NCI-H345 treated with DMSO at 0.1 percent for 48 hours (cell line): ENCODE results near the gene SLC49A3.

Source experiments
- DNase-seq: peaks from one replicate; lab custom pipeline; 2025; ENCODE audit not compliant: unreplicated experiment; lab: John Stamatoyannopoulos, UW

SLC49A3 gene

DNA sequence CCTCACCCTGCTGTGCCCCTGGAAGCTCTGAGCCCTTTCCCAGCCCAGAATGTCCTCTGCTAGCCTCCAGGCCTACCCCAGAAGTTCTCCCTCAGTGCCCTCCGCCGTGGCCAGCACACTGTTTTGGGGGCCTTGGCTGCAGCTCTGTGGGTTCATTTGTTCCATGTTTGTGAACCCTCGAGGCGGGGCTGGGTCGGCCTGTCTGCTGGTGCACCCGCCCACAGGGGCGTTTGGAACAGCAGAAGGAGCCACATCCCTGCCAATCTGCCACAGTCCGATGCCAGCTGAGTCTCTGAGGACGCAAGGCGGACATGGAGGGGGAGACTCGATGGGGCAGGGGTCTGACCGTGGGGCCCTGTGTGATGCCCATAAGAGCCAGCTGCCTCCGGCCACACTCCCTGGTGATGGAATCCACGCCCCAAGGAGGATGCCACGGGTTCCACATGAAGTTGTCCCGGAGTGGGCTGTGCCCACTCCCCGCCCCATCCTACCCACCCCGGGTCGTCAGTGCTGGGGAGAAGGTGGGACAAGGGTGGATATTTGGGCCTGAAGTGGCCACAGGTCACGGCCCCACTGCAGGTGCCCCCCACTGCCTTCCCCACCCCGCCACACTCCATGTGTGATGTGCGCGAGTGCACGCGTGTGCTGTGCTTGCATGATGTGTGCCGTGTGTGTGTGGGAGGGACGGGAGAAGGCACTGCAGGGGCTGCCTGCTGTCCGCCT is 22.0 kb downstream of the SLC49A3 start:
- DNase-seq: no peak

DNA sequence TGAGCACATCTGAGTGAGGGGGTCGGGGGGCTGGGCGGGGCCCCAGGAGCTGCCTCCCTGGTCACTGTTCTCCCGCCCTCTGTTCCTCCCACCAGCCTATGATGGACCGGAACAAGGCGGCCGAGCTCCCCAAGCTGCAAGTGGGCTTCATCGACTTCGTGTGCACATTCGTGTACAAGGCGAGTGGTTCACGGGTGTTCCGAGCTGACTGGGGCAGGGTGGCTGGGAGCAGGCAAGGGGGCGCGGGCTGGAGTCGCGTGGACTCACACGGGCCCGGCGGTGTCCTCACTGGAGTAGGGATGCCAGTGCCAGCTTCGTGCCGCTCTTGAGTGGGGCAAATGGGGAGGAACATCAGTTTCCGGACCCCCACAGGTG is 22.5 kb downstream of the SLC49A3 start:
- no peak for DNase-seq

DNA sequence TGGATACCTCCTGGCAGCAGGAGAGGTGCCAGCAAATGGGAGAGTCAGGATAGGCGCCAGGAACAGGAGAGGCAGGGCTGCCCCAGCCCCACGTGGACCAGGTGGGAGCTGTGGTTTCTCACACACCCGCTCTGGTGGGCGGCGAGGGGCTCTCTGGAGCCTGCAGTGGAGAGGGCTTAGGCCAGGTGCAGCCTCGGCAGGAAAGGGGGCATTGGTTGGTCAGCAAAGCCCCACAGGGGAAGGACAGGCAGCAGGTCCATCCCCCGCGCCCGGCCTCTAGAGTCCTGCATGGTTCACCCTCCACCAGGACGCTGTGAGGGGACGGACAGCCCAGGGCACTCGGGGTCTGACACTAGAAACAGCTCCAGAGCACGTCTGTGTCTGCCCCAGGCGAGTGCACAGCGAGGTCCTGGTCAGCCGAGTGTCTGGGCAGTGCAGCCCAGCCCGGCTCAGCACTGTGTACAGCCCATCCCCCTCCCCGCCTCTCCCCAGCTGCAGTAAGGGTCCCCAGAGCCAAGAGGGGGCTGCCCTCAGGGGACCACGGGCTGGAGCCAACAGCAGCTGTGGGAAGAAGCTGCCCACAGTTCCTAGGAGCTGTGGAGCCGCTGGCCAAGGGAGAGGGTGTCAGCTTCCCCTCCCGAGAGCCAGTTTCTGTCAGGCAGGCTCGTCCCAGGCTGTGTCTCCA is 23.1 kb downstream of the SLC49A3 start:
- DNase-seq: no peak

DNA sequence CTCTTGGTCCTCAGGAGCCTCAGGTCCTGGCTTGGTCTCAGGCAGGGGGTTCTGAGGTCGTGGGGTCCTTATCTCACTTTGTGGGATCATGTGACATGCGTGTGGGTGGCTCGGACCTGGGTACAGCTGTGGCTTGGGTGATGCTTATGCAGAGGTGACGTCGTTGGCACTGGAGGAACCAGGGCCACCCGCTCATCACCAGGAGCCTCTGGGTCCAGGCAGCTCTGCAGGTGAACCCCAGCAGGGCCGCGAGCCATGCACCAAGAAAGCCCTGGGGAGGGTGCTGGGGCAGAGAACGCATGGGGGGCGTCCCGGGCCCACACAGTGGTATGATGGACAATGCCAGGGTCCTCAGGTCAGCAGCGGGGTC is 23.6 kb downstream of the SLC49A3 start:
- DNase-seq: no peak

DNA sequence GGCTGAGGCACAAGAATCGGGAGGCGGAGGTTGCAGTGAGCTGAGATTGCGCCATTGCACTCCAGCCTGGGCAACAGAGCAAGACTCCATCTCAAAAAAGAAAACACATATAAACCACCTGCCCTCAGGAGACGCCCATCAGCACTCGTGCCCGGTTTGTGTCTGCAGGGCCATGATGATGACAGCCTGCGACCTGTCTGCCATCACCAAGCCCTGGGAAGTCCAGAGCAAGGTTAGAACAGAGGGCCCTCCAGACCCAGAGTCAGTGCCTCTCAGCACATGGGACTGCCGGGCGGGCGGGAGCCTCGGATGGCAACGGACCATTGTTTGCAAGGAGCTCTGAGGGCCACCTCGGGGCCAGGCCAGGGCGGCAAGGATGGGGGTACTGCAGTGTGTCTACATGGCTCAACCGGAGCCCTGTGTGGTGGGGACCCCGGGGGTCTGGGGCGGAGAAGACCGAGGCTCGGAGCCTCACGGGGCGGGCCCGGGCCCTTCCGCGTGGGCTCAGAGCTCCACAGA is 24.2 kb downstream of the SLC49A3 start:
- no peak for DNase-seq

DNA sequence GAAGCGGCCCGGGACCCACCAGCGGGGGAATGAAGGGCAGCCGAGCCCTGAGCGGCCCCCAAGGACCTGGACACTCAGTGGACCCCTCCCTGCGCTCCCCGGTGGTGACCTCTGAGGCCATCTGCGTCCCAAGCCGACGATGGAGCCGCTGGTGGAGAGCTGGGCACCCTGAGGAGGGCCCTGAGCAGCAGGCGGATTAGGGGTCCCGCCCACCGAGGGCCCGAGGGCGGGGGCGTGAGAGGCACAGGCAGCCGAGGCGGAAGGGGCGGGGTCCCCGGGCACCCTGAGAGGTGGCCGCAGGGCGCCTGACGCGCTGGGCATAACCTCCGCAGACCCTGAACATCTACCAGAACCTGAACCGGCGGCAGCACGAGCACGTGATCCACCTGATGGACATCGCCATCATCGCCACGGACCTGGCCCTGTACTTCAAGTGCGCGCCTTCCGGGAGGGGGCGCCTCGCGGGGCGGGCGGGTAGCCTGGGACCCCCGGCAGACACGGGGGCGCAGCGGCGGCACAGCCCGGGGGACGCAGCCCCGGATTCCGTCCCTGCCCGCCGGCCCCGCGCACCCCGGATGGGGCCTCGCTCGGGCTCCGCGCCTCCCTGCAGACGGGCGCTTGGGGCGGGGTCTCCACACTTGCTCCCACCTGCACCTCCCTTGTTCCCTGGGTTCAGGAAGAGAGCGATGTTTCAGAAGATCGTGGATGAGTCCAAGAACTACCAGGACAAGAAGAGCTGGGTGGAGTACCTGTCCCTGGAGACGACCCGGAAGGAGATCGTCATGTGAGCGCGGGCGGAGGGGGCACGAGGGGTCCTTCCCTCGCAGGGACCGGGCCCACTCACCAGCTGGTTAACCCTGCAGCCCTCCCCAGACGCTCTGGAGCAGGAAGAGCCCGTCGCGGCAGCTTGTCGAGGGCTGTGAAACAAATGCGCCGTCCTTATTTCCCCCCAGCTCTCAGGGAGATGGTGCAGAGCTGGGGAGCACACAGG is 25.2 kb downstream of the SLC49A3 start:
- no peak for DNase-seq

DNA sequence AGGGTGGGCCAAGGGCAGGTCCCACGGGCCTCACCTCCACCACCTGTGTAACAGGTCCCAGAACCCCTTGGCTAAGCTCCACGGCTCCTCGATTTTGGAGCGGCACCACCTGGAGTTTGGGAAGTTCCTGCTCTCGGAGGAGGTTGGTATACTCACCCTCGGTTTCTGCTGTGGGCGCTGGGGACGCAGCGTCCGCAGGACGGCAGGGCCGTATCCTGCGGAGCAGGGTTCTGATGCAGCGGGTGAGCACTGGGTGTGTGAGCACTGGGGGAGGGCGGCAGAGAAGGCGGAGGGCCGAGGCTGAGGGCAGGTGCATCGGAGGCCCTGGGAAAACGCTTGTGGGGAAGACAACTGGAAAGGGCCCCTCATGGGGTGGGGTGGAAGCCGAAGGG is 25.9 kb downstream of the SLC49A3 start:
- DNase-seq: no peak

DNA sequence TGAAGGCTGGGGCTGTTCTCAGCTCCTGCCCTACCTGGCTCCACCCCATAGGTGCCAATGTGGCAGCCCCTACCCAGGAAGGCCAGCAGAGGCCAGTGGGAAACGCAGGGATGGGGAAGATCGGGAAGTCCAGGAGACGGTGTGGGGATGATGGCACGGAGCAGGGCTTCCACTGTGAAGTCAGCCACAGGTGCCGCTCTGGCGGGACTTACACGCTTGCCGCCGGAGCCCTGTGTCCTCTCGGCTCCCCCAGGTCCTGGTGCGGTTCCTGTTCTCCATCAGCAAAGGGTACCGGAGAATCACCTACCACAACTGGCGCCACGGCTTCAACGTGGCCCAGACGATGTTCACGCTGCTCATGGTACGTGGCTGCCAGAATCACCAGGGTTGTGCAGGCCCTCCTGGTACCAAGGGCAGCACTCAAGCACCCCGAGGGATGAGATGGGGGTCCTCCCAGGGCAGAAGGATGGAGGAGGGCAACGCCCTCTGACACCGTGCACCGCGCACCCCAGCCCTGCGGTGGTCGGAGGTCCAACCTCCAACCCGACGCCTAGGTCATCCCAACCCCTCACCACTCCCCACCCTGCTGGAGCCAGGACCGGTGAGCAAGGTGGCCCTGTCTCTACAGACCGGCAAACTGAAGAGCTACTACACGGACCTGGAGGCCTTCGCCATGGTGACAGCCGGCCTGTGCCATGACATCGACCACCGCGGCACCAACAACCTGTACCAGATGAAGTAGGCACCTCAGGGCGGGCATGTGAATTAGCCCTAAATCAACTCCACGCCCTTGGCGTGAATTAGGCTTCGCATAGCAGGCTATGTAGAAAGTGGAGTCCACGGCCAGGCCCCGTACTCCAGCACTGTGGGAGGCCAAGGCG is 26.8 kb downstream of the SLC49A3 start:
- no peak for DNase-seq

DNA sequence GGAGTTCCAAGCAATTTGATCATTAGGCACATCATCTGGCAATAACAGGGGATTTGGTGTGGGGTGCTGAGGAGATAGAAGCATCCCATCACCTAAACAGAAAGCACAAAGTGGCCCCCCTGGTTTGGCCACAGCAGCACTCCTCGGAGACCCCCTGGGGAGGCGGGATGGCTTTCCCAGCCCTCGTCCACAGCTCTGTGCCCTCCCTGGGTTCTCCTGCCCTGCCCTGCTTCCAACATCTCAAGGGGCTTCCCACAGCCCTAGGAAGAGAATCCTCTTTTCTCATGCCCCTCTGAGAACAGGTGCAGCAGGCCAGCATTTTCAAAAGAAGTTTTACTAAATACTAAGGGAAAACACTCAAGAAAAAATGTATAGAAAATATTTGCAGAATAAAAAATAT is 27.7 kb downstream of the SLC49A3 start:
- DNase-seq: no peak

DNA sequence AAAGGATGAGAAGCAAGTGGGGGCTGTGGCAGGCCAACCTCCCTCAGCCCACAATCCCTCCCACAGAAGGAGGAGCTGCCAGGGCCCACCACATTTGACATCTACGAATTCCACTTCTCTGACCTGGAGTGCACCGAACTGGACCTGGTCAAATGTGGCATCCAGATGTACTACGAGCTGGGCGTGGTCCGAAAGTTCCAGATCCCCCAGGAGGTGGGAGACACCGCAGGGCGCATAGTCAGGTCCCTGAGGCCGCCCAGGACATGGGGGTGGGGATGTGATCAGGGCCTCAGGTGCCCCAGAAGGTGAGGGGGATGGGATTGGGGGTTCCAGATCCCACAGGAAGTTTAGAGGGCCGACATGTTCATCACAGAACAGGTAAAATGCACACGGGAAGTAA is 28.6 kb downstream of the SLC49A3 start:
- no peak for DNase-seq

DNA sequence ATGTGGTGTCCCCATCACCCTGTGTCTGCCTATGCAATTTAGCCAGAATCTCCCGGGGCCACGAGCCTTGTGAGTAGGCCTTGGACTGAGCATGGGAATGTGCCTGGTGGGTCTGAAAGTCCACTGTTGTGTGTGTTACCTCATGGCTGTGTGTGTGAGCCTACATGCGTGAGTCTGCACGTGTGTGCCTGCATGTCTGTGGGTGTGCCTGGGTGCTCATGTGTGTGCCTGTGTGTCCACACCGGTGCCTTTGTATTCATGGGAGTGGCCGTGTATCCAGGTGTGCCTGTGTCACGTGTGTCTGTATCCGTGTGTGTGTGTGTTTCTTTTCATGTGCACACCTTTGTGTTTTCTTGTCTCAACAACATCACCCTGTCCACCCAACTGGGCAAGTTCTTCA is 29.1 kb downstream of the SLC49A3 start:
- DNase-seq: no peak

DNA sequence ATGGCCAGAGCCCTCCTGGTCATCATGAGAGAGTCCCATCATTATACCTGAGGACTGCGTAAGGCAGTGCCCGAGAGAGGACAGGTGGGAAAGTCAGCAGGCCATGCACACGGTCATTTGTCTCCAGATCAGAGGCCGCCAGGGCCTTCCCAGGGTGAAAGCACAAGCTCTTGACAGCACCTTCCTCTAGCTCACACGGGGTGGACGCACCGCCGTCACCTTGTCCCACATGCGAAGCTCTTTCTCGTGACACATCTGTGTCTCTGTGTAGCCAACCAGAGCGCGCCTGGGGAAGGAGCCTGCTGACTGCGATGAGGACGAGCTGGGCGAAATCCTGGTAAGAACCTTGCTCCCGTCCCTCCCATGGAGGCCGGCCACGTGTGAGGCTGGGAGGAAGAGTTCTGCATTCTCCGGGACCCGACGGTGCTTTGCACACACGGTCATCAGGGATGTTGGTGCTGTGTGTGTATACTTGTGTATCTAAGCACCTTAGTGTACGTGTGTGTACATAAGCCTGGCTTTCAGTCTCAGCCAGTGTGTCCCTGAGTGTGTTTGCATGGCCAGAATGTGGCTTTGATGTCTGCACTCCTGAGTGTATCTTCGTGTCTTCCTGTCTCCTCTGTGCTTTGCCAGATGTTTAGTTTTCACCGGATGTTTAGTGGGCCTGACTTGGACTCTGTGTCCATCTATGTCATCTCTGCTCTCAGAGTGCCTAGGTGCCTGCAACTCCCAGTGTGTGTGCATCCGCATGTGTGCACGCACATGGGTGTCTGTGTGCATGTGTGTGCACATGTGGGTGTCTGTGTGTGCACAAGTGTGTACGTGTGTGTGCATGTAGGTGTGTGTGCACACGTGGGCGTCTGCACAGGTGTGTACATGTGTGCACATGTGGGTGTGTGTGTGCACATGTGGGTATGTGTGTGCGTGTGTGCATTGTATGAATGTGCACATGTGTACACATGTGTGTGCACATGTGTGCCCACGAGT is 30.0 kb downstream of the SLC49A3 start:
- DNase-seq: no peak

DNA sequence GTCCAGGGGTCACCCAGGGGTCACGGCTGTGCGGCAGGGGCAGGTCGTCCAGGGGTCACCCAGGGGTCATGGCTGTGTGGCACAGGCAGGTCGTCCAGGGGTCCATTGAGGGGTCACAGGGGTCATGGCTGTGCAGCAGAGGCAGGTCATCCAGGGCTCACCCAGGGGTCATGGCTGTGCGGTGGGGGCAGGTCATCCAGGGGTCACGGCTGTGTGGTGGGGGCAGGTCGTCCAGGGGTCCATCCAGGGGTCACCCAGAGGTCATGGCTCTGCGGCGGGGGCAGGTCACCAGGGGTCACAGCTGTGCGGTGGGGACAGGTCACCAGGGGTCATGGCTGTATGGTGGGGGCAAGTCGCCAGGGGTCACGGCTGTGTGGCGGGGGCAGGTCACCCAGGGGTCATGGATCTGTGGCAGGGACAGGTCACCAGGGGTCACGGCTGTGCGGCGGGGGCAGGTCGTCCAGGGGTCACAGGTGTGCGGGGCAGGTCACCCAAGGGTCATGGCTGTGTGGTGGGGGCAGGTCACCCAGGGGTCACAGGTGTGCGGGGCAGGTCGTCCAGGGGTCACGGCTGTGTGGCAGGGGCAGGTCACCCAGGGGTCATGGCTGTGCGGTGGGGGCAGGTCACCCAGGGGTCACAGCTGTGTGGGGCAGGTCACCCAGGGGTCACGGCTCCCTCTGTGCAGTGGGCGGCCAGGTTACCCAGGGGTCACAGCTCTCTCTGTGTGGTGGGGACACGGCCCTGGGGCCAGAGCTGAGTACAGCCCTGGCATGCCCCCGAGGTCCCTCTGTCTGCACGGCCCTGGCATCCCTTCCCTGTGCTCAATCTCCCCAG is 30.9 kb downstream of the SLC49A3 start:
- no peak for DNase-seq

DNA sequence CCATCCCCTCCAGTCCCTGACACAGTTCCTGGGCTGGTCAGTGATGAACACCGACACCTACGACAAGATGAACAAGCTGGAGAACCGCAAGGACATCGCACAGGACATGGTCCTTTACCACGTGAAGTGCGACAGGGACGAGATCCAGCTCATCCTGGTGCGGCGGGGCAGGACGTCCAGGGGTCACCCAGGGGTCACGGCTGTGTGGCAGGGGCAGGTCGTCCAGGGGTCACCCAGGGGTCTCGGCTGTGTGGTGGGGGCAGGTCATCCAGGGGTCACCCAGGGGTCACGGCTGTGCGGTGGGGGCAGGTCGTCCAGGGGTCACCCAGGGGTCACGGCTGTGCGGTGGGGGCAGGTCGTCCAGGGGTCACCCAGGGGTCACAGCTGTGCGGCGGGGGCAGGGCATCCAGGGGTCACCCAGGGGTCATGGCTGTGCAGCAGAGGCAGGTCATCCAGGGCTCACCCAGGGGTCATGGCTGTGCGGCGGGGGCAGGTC is 31.6 kb downstream of the SLC49A3 start:
- DNase-seq: no peak

DNA sequence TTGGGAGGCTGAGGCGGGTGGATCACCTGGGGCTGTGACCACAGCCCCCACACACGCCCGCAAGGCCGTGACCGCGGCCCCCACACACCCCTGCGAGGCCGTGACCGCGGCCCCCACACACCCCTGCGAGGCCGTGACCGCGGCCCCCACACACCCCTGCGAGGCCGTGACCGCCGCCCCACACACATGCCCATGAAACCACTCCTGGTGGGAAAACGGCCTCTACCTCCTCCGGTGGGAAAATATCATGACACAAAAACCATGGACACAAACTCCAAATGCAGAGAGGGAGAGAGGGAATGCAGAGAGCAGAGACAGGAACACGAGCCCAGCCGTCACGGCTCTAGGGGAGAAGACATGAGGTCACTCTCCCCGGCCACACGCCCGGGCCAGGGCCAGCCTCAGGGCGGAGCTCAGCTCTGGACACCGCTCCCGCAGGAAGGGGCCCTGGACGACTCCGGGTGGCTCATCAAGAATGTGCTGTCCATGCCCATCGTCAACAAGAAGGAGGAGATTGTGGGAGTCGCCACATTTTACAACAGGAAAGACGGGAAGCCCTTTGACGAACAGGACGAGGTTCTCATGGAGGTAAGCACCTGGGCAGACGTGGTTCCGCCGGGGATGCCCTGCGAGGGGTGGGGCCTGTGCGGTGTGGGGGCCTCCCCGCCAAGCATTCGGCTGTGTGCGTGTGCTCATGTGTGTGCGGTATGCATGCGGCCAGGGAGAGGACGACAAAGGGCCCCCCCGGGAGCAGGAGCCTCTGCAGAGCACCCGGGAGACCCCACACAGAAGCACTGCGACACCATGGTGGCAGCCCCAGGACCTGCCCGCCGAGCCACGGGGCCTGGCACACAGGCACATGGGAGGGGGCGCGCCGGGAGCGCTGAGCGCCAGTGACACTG is 32.3 kb downstream of the SLC49A3 start:
- no peak for DNase-seq

DNA sequence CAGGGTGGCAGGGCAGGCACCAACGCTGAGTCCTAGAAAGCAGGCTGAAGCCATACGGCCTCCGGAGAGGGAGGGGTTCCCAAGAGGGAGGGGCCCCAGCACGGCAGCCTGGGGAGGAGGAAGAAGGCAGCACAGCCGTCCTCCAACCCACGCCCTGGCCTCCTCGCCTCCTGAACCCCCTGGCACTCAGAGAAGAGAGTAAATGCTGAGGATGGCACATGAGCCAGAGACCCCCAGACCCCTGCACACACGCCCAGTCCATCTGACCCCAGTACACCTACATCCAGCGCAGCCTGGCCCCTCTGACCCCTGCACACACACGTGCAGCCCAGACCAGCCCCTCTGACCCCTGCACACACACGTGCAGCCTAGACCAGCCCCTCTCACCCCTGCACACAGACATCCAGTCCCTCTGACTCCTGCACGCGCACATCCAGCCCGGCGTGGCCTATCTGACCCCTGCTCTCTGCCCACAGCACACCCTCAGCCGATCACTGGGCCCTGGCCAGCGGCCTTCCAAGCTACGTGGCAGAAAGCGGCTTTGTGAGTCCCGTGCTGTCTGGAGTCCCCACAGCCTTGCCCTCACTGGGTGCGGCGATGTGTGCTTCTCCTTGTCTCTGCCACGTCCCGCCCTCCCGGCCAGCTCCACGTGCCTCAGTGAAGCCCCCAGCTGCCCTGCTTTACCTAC is 33.3 kb downstream of the SLC49A3 start:
- no peak for DNase-seq
